ENCODE data around the gene NOTCH1. TPM values are rescaled to one million over a fixed set of nuclear protein-coding genes. Genes with fewer than 3 reads are reported as not detected.

The NOTCH1 gene
- total and polyA plus RNA-seq, 2 of the 8 experiments (the other 6 are each of a cell fraction or from before 2014, with no cell fraction given), result 6.9 to 55.6 TPM

- TF ChIP-seq USF2 (IDR thresholded peaks at IDR 0.05; ENCODE audit: low read length), result no peak
These were observed 62.9 kb downstream of the NOTCH1 start, which contains the start of gene SEC16A (continued) for GRCh38 chr9:136482793-136483588.
